Peyer's patch (tissue), 4 donors: Measurements from ENCODE around the gene SON. TPM values are rescaled to one million over a fixed set of nuclear protein-coding genes. Genes with fewer than 3 reads are reported as not detected.
"Not testable (repeated sequence)": the region's sequence is repeated elsewhere in the genome, so short reads cannot be mapped to it uniquely, and the experiment has no call there.

Source experiments
- DNase-seq, 3 donors: peaks; one replicate each; pipeline ENCODE4 v3.0.0-alpha.2; 2017 to 2019
- H3K27ac ChIP-seq, 4 donors: fragments of 200-600 bp; sonication (generic); one replicate each; pipeline ENCODE4 v1.5.1; 2016 to 2019
- H3K27me3 ChIP-seq, 2 donors: fragments of 200-600 bp; sonication (generic); one replicate each; pipeline ENCODE4 v1.5.1; 2019
- H3K36me3 ChIP-seq, 3 donors: fragments of 200-600 bp; sonication (generic); one replicate each; pipeline ENCODE4 v1.5.1; 2016 to 2019
- H3K4me1 ChIP-seq, 4 donors: fragments of 200-600 bp; sonication (generic); one replicate each; pipeline ENCODE4 v1.5.1; 2016 to 2019
- H3K4me3 ChIP-seq, 4 donors: fragments of 200-600 bp; sonication (generic); 1 replicate in 3 of 4; 2 replicates in 1 of 4; pipeline ENCODE4 v1.5.1; 2016 to 2019; ENCODE audit warnings: mild to moderate bottlenecking in 1 of 4
- H3K9me3 ChIP-seq, 4 donors: fragments of 200-600 bp; sonication (generic); one replicate each; pipeline ENCODE4 v1.5.1; 2016 to 2019; ENCODE audit warnings: mild to moderate bottlenecking in 1 of 4
- POLR2A ChIP-seq, 2 donors: fragments of 450-650 bp; IDR thresholded peaks; one replicate each; pipeline ENCODE4 v1.5.1; 2017; ENCODE audit warnings: antibody characterized with exemption in 2 of 2, mild to moderate bottlenecking in 2 of 2, moderate library complexity in 2 of 2
- total RNA-seq, 4 donors: library from RNA; depleted of rRNA; stranded (reverse); fragments of >200 nt; gene quantifications; one replicate each; pipeline ENCODE4 v1.1.0, GENCODE V29; 2016
- TF ChIP-seq, protein P1 (sequence below), 6 experiments: fragments of 450-650 bp in 4 of 6; fragments of 200-600 bp in 2 of 6; sonication (generic) in 1 of 6; IDR thresholded peaks; one replicate each; pipeline ENCODE4 v1.5.1; 2017 to 2019; ENCODE audit warnings: antibody characterized with exemption in 6 of 6, mild to moderate bottlenecking in 3 of 6, moderate library complexity in 1 of 6

SON gene
- total RNA-seq, 4 donors from 2014 or later = 285 to 1,432 (median 485) TPM

- no peak for DNase-seq
These were observed 68.3 kb downstream of the SON start for GRCh38 chr21:33611006-33611744.

GRCh38 chr21:33617565-33617964 is 74.7 kb downstream of the SON start:
- not testable (repeated sequence) for H3K9me3 ChIP-seq, DNase-seq, H3K27me3 ChIP-seq, H3K27ac ChIP-seq, H3K4me3 ChIP-seq, H3K4me1 ChIP-seq
- peaks cover 0 to 50% (median 0%) of the 10 kb centered on the region in 3 donors for H3K36me3 ChIP-seq

More at GRCh38 chr21:33611006-33611744, 68.3 kb downstream of the SON start:
- Histone ChIP-seq H3K27me3 (no peaks in the 10 kb centered on the region), H3K27ac (no peak overlapping the region), H3K36me3 (peaks cover 0 to 42% (median 0%) of the 10 kb centered on the region in 3 donors), H3K9me3 (no peaks in the 10 kb centered on the region), H3K4me3 (no peak overlapping the region), H3K4me1 (no peaks in the 10 kb centered on the region)
- TF ChIP-seq, protein P1, sequence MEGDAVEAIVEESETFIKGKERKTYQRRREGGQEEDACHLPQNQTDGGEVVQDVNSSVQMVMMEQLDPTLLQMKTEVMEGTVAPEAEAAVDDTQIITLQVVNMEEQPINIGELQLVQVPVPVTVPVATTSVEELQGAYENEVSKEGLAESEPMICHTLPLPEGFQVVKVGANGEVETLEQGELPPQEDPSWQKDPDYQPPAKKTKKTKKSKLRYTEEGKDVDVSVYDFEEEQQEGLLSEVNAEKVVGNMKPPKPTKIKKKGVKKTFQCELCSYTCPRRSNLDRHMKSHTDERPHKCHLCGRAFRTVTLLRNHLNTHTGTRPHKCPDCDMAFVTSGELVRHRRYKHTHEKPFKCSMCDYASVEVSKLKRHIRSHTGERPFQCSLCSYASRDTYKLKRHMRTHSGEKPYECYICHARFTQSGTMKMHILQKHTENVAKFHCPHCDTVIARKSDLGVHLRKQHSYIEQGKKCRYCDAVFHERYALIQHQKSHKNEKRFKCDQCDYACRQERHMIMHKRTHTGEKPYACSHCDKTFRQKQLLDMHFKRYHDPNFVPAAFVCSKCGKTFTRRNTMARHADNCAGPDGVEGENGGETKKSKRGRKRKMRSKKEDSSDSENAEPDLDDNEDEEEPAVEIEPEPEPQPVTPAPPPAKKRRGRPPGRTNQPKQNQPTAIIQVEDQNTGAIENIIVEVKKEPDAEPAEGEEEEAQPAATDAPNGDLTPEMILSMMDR (IDR thresholded peaks at IDR 0.05) = no peak
- no peak for TF ChIP-seq POLR2A (IDR thresholded peaks at IDR 0.05)

GRCh38 chr21:33618407-33618806 is 75.6 kb downstream of the SON start:
- no peak overlapping the region for H3K27ac ChIP-seq
- no peak overlapping the region for H3K4me3 ChIP-seq
- no peaks in the 10 kb centered on the region for H3K27me3 ChIP-seq
- TF ChIP-seq, protein P1 (IDR thresholded peaks at IDR 0.05) = no peak
- no peak for TF ChIP-seq POLR2A (IDR thresholded peaks at IDR 0.05)
- no peak for DNase-seq
- H3K36me3 ChIP-seq = peaks cover 0 to 45% (median 0%) of the 10 kb centered on the region in 3 donors
- no peaks in the 10 kb centered on the region for H3K9me3 ChIP-seq
- no peaks in the 10 kb centered on the region for H3K4me1 ChIP-seq

GRCh38 chr21:33619726-33620125 is 76.9 kb downstream of the SON start:
- no peaks in the 10 kb centered on the region for H3K27me3 ChIP-seq
- H3K27ac ChIP-seq = no peak overlapping the region
- no peaks in the 10 kb centered on the region for H3K4me1 ChIP-seq
- no peak for DNase-seq
- H3K4me3 ChIP-seq = no peak overlapping the region
- peaks cover 0 to 43% (median 0%) of the 10 kb centered on the region in 3 donors for H3K36me3 ChIP-seq
- TF ChIP-seq, protein P1 (IDR thresholded peaks at IDR 0.05) = no peak
- no peak for TF ChIP-seq POLR2A (IDR thresholded peaks at IDR 0.05)
- H3K9me3 ChIP-seq = no peaks in the 10 kb centered on the region

GRCh38 chr21:33622253-33622652 is 79.4 kb downstream of the SON start:
- no peak overlapping the region for H3K4me3 ChIP-seq
- H3K4me1 ChIP-seq = no peaks in the 10 kb centered on the region
- DNase-seq = no peak
- H3K36me3 ChIP-seq = peaks cover 0 to 31% (median 0%) of the 10 kb centered on the region in 3 donors
- TF ChIP-seq, protein P1 (IDR thresholded peaks at IDR 0.05) = no peak
- TF ChIP-seq POLR2A (IDR thresholded peaks at IDR 0.05) = no peak
- H3K27ac ChIP-seq = no peak overlapping the region
- no peaks in the 10 kb centered on the region for H3K9me3 ChIP-seq
- H3K27me3 ChIP-seq = no peaks in the 10 kb centered on the region

- DNase-seq, H3K27me3 ChIP-seq, H3K9me3 ChIP-seq, H3K27ac ChIP-seq, H3K4me1 ChIP-seq, H3K4me3 ChIP-seq: not testable (repeated sequence)
- H3K36me3 ChIP-seq = peaks cover 0 to 43% (median 0%) of the 10 kb centered on the region in 3 donors
These were observed 83.3 kb downstream of the SON start for GRCh38 chr21:33626151-33626550.

Other genes with a start within 250 kb of the SON start
- 10 to 100 TPM; 14.9 to 23.1 (median 21.9) TPM for gene IFNAR1, start 218.1 kb upstream of the SON start, total RNA-seq
- gene IFNGR2, start 139.6 kb upstream of the SON start, total RNA-seq = 10 to 100 TPM; 53.7 to 96.3 (median 67.6) TPM
- 100 to 1,000 TPM in 1 of 4 donors, 10 to 100 TPM in 3; 64.4 to 116 (median 94.7) TPM for gene TMEM50B, start 63.1 kb upstream of the SON start, total RNA-seq
- gene DNAJC28, start 51.3 kb upstream of the SON start, total RNA-seq = 1 to 10 TPM in 3 of 4 donors, not detected in 1; 1.9 to 4.4 (median 2.5) TPM
- 10 to 100 TPM; 45.4 to 69.0 (median 61.7) TPM for gene GART, start 921 bp upstream of the SON start, total RNA-seq
- gene DONSON, start 45.6 kb downstream of the SON start, total RNA-seq = 10 to 100 TPM in 2 of 4 donors, 1 to 10 TPM in 2; 9.2 to 26.3 (median 10.7) TPM
- 100 to 1,000 TPM in 1 of 4 donors, 10 to 100 TPM in 3; 30.8 to 172 (median 48.5) TPM for gene CRYZL1, start 98.7 kb downstream of the SON start, total RNA-seq
- gene ITSN1, start 99.5 kb downstream of the SON start, total RNA-seq = 10 to 100 TPM; 41.0 to 56.9 (median 49.5) TPM